ENCODE data around the gene DOC2A.

The DOC2A gene

DNA sequence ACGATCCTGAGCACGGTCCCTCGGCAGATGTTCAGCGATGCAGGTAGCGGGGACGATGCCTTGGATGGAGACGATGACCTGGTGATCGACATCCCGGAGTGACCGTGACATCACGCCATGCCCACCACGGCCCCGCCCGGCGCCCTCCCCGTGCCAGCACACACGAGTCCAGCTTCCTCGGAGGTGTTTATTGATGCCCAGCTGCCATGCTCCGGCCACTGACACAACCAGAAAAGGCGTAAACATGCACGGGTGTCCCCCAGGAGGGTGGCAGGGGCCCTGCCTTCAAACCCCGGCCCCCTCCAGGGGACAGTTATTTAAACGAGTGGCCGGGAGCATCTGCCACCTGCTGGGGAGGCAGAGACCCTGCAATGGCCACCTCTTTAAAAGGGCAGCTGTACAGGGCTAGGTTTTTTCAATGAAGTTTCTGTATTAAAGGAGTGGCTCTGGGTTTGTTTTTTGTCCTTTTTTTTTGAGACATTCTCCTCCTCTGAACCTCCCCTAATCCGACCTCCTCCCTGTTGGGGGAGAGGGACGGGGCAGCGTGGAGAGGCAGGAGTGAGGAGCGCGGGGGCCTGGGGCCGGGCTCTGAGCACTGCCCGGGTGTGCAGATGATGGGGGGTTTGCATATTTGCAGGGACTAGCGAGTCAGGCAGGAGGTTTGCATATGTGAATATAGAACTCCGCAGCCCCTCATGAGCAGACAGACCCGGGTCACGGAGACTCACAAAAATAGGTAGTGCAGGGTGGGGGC, 5.3 kb downstream of the DOC2A start:
- peak; percentile 79 for DNase-seq (ENCODE audit: low spot score)

DNA sequence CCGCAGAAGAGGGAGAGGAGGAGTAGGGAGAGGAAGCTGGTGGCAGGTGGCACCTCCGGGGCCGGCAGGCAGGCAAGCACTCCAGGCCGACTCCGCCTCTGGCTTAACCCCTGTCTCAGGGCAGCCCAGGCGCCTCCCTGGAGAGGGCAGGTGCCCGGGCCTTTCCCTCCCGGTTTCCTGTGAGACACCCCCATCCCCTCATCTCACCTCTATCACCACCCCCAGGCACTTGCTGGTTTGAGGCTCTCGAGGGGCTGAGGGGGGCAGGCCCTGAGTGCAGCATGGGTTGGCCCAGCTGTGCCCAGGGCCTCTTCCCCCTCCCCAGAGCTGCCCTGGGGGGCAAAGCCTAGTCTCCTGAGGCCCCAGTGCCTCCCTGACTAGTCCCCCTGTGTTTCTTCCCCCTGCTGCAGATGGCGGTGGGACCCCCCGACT, 6.0 kb downstream of the DOC2A start:
- no peak for DNase-seq (ENCODE audit: low spot score)

- no peak for DNase-seq (ENCODE audit: low spot score)
Measured at GRCh38 chr16:30004424-30004776, 6.4 kb downstream of the DOC2A start.

DNA sequence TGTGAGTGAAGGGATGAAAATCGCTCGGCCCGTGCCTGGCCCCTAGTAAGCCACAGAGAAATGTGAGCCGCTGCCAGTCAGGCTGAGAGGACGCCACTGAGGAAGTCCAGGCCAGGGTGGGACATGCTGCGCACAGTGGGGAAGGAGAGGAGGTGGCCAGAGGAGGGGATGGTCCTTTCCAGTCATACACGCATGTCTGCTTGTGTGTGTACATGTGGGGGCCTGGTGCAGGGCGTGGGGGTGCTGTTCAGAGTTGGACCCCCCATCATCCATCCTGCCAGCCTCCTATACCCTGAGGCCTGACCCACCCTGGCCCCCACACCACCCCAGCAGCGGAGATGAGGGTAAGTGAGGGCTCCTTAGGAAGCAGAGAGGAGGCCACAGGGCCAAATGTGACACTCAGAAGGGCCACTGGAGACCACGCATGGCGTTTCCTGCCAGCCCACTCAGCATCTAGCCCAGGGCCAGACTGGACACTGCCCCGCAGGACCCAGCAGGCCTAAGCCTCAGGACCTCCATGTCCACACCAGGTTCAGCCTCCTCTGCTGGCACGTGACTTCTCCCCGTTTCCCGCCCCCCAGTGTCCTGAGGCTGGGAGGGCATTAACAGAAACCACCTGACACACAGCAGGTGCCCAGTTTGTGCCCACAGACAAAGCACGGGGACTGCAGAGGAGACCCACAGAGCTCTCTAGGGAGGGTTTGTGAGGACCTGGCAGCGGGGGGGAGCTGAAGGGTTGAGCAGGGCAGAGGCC, 7.0 kb downstream of the DOC2A start:
- DNase-seq (ENCODE audit: low spot score) = no peak

GRCh38 chr16:30002614-30003346, 8.0 kb downstream of the DOC2A start:
- DNase-seq (ENCODE audit: low spot score) = no peak

GRCh38 chr16:30000735-30001631, 9.8 kb downstream of the DOC2A start:
- DNase-seq (ENCODE audit: low spot score) = no peak

- no peak for DNase-seq (ENCODE audit: low spot score)
Measured at GRCh38 chr16:29999605-30000004, 11.2 kb downstream of the DOC2A start.

- DNase-seq (ENCODE audit: low spot score) = no peak
Measured at GRCh38 chr16:29996766-29997250, 14.0 kb downstream of the DOC2A start.

GRCh38 chr16:29995911-29996765, 14.7 kb downstream of the DOC2A start, which contains the start of gene INO80E:
TSS of gene INO80E (plus strand) at chr16:29996241. CDS start at chr16:29996311, 70 bp downstream.
- DNase-seq (ENCODE audit: low spot score) = peak; percentile 98

- DNase-seq (ENCODE audit: low spot score) = peak; percentile 91
Measured at GRCh38 chr16:29995324-29995910, 15.4 kb downstream of the DOC2A start, which contains the start of gene HIRIP3. TSS of gene HIRIP3 (minus strand) at chr16:29995617. CDS start at chr16:29995605, 12 bp downstream.

- DNase-seq (ENCODE audit: low spot score) = peak; percentile 59
Measured at GRCh38 chr16:29994600-29995323, 16.1 kb downstream of the DOC2A start.

- DNase-seq (ENCODE audit: low spot score) = no peak
Measured at GRCh38 chr16:29993903-29994599, 16.8 kb downstream of the DOC2A start.

DNA sequence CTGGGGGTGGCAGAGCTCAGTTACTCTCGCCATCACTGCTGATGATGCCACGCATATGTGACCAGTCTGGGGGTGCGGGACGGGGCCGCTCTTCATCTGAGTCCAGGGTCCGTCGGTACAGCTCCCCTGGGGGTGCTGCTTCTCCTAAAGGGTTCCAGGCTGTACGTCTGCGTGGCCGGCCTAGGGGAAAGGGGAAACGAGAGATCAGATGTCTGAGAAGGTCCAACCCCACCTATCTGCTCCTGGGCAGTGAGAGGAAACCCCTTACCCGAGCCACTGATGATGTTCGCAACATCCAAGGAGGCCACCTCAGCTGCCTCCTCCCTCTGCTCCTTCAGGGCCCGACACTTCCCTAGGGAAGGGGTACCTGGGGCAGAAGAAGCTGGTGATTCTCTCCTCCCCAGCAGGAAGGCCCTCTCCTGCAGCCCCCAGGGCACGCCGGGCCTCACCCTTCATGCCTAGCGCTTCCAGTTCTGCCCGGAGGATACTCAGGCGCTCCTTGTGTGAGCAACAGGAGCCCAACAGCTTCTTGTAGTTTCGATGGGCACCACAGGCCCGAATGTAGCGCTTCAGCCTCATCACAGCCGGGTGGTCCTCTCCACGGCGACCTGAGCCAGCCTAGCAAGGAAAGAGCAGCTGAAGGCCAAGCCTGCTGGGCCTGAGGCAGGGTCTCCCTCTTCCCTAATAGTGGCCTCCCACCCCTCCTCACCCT, 17.5 kb downstream of the DOC2A start:
- no peak for DNase-seq (ENCODE audit: low spot score)

- no peak for DNase-seq (ENCODE audit: low spot score)
Measured at GRCh38 chr16:29992344-29992967, 18.4 kb downstream of the DOC2A start.

DNA sequence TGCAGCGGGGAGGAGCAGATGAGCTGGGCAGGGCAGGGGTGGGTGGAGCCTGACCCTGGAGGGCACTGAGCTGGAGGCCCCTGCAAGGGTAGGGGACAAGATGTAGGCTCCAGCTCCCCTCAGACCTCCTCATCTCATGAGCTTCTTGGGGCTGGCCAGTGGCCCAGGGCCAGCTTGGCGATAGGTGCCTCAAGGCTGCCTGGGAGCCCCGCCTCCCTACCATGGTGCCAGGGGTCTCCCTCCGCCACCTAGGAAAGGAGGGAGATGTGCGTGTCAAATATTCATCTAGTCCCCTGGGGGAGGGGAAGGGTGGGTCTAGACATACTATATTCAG, 19.3 kb downstream of the DOC2A start:
- DNase-seq (ENCODE audit: low spot score) = no peak

- DNase-seq (ENCODE audit: low spot score) = no peak
Measured at GRCh38 chr16:29990883-29991570, 19.8 kb downstream of the DOC2A start.

- no peak for DNase-seq (ENCODE audit: low spot score)
Measured at GRCh38 chr16:29990034-29990433, 20.8 kb downstream of the DOC2A start.
